GM21447 (cell line): ENCODE data around the gene PRDX2.
"Not testable (repeated sequence)": the region's sequence is repeated elsewhere in the genome, so short reads cannot be mapped to it uniquely, and the experiment has no call there.

ENCODE experiments used
- ATAC-seq: cut with Tn5 transposase; IDR thresholded peaks from one replicate; pipeline ENCODE4 v1.9.1; 2021; ENCODE audit not compliant: unreplicated experiment

Gene PRDX2

GRCh38 chr19:12825254-12826131 is 23.9 kb upstream of the PRDX2 start:
- no peak for ATAC-seq

- ATAC-seq: no peak
Measured at GRCh38 chr19:12821761-12822160, 20.2 kb upstream of the PRDX2 start.

- ATAC-seq: not testable (repeated sequence)
Measured at GRCh38 chr19:12817810-12818209, 16.2 kb upstream of the PRDX2 start.

GRCh38 chr19:12817188-12817587 is 15.6 kb upstream of the PRDX2 start:
- not testable (repeated sequence) for ATAC-seq

- no peak for ATAC-seq
Measured at GRCh38 chr19:12815088-12815487, 13.5 kb upstream of the PRDX2 start.

GRCh38 chr19:12806242-12807081 is 4.9 kb upstream of the PRDX2 start, which contains the start of gene RNASEH2A:
Gene RNASEH2A (plus strand): TSS chr19:12806584. CDS start chr19:12806674, 90 bp downstream.
- ATAC-seq: peak; percentile 72

- no peak for ATAC-seq
Measured at GRCh38 chr19:12804051-12804450, 2.5 kb upstream of the PRDX2 start.

- ATAC-seq: no peak
Measured at GRCh38 chr19:12802267-12803106, 887 bp upstream of the PRDX2 start.

GRCh38 chr19:12800923-12801465 is 606 bp downstream of the PRDX2 start:
- no peak for ATAC-seq

GRCh38 chr19:12800466-12800770 is 1.2 kb downstream of the PRDX2 start:
- no peak for ATAC-seq

- ATAC-seq: no peak
Measured at GRCh38 chr19:12799742-12800465, 1.7 kb downstream of the PRDX2 start.

GRCh38 chr19:12797607-12798006 is 4.0 kb downstream of the PRDX2 start:
- ATAC-seq: not testable (repeated sequence)

GRCh38 chr19:12797141-12797587 is 4.4 kb downstream of the PRDX2 start:
- no peak for ATAC-seq

- no peak for ATAC-seq
Measured at GRCh38 chr19:12796146-12797071, 5.2 kb downstream of the PRDX2 start.

GRCh38 chr19:12794971-12795381 is 6.6 kb downstream of the PRDX2 start:
- no peak for ATAC-seq

GRCh38 chr19:12794196-12794941 is 7.2 kb downstream of the PRDX2 start:
- ATAC-seq: no peak

GRCh38 chr19:12793290-12794195 is 8.1 kb downstream of the PRDX2 start:
- ATAC-seq: no peak
